ENCODE results near the gene TMEM259.

DNA sequence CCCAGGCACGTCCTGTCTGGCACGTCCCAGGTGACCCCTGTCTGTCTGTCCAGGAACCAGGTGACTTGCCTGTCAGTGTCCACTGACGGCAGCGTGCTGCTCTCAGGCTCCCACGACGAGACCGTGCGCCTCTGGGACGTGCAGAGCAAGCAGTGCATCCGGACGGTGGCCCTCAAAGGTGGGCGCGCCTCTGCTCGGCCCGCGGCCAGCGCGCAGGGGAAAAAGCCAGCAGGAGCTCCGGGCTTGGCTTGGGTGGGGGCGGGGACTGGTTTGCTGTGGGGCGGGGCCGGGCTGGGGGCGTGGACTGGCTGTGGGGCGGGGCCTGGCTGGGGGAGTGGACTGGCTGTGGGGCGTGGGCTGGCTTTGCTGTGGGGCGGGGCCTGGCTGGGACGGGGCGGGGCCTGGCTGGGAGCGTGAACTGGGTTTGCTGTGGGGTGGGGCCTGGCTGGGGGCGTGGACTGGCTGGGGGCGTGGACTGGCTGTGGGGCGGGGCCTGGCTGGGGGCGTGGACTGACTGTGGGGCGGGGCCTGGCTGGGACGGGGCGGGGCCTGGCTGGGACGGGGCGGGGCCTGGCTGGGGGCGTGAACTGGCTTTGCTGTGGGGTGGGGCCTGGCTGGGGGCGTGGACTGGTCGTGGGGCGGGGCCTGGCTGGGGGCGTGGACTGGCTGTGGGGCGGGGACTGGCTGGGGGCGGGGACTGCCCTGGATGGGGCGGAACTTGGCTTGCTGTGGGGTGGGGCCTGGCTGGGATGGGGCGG, 29.6 kb downstream of the TMEM259 start:
- no peak for TF ChIP-seq FOSL1 (IDR thresholded peaks at IDR 0.05; ENCODE audit: low read depth)
- TF ChIP-seq CTCF (IDR thresholded peaks at IDR 0.05 in 2 of 3, conservative IDR thresholded peaks at IDR 0.05 in 1 of 3; ENCODE audit: borderline replicate concordance in 1 of 3, insufficient read depth in 1 of 3, low read depth in 2 of 3, low read length in 2 of 3), result no peak
- TF ChIP-seq EZH2phosphoT487 (IDR thresholded peaks at IDR 0.05; ENCODE audit: borderline replicate concordance), result no peak
- no peak for TF ChIP-seq ZFX (IDR thresholded peaks at IDR 0.05)
- TF ChIP-seq POLR2A (IDR thresholded peaks at IDR 0.05; ENCODE audit: borderline replicate concordance, extremely low read depth, insufficient read depth, insufficient read length), result no peak
- TF ChIP-seq POLR2AphosphoS5 (IDR thresholded peaks at IDR 0.05; ENCODE audit: low read depth, low read length), result no peak
- no peak for TF ChIP-seq EZH2 (IDR thresholded peaks at IDR 0.05)
- TF ChIP-seq, protein P1, sequence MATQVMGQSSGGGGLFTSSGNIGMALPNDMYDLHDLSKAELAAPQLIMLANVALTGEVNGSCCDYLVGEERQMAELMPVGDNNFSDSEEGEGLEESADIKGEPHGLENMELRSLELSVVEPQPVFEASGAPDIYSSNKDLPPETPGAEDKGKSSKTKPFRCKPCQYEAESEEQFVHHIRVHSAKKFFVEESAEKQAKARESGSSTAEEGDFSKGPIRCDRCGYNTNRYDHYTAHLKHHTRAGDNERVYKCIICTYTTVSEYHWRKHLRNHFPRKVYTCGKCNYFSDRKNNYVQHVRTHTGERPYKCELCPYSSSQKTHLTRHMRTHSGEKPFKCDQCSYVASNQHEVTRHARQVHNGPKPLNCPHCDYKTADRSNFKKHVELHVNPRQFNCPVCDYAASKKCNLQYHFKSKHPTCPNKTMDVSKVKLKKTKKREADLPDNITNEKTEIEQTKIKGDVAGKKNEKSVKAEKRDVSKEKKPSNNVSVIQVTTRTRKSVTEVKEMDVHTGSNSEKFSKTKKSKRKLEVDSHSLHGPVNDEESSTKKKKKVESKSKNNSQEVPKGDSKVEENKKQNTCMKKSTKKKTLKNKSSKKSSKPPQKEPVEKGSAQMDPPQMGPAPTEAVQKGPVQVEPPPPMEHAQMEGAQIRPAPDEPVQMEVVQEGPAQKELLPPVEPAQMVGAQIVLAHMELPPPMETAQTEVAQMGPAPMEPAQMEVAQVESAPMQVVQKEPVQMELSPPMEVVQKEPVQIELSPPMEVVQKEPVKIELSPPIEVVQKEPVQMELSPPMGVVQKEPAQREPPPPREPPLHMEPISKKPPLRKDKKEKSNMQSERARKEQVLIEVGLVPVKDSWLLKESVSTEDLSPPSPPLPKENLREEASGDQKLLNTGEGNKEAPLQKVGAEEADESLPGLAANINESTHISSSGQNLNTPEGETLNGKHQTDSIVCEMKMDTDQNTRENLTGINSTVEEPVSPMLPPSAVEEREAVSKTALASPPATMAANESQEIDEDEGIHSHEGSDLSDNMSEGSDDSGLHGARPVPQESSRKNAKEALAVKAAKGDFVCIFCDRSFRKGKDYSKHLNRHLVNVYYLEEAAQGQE (IDR thresholded peaks at IDR 0.05; ENCODE audit: low read depth), result no peak
- no peak for TF ChIP-seq CBX3 (IDR thresholded peaks at IDR 0.05; ENCODE audit: low read depth)
- TF ChIP-seq RAD21 (IDR thresholded peaks at IDR 0.05; ENCODE audit: low read depth), result no peak

Measured in HCT116 (cell line).